Activated effector memory CD4-positive, alpha-beta T cell treated with anti-CD3 and anti-CD28 coated beads, Interleukin-2, amount 50 U/mL, for 16 hours (primary cell): ENCODE measurements around the gene ESYT1.

ENCODE experiments used
- DNase-seq: peaks from one replicate; pipeline ENCODE4 v3.0.0-alpha.2; 2020

ESYT1 gene, protein sequence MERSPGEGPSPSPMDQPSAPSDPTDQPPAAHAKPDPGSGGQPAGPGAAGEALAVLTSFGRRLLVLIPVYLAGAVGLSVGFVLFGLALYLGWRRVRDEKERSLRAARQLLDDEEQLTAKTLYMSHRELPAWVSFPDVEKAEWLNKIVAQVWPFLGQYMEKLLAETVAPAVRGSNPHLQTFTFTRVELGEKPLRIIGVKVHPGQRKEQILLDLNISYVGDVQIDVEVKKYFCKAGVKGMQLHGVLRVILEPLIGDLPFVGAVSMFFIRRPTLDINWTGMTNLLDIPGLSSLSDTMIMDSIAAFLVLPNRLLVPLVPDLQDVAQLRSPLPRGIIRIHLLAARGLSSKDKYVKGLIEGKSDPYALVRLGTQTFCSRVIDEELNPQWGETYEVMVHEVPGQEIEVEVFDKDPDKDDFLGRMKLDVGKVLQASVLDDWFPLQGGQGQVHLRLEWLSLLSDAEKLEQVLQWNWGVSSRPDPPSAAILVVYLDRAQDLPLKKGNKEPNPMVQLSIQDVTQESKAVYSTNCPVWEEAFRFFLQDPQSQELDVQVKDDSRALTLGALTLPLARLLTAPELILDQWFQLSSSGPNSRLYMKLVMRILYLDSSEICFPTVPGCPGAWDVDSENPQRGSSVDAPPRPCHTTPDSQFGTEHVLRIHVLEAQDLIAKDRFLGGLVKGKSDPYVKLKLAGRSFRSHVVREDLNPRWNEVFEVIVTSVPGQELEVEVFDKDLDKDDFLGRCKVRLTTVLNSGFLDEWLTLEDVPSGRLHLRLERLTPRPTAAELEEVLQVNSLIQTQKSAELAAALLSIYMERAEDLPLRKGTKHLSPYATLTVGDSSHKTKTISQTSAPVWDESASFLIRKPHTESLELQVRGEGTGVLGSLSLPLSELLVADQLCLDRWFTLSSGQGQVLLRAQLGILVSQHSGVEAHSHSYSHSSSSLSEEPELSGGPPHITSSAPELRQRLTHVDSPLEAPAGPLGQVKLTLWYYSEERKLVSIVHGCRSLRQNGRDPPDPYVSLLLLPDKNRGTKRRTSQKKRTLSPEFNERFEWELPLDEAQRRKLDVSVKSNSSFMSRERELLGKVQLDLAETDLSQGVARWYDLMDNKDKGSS

DNA sequence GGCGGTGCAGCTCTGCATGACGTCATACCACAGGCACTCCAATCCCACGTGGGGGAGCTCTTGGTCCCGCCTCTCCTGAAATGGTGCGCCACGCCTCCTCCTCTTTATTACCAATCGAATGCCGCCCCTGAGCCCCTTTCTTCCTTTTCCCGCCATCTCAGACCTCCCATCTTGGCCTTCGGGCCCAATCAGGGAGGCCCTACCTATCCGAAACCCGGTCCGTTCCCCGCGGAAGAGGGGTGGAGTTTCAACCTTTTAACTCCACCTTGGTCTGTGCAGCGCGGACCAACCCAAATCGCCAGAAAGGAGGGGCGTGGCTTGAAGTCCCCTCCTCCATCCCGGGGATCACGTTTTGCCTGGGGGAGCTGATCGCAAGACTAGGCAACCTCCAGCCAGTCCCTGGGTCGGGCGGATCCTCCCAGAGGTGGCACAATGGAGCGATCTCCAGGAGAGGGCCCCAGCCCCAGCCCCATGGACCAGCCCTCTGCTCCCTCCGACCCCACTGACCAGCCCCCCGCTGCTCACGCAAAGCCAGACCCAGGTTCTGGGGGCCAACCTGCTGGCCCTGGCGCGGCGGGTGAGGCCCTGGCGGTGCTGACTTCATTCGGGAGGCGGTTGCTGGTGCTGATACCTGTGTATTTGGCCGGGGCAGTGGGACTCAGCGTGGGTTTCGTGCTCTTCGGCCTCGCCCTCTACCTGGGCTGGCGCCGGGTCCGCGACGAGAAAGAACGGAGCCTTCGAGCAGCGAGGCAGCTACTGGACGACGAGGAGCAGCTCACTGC lies at the start of gene ESYT1:
ESYT1 (plus strand) TSS at position 380 of the 782 bp plus-strand sequence; CDS start at position 433, 53 bp downstream.
- DNase-seq, result peak; percentile 98

DNA sequence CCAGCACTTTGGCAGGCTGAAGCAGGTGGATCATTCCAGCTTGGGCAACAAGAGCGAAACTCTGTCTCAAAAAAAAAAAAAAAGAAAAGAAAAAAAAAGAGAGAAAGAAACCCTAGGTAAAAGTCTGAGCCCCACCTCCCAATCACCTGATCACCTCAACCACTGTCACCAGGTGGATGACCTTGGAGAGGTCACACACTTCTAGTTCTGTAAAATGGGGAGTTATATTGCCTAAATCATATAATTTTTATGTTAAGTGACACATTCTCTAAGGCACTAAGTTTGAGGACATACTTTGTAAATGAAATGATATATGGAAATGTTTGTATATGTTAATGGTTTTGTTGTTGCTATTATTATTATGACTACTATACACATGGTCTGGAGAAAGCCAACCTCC lies 49.6 kb upstream of the ESYT1 start:
- DNase-seq, result no peak

DNA sequence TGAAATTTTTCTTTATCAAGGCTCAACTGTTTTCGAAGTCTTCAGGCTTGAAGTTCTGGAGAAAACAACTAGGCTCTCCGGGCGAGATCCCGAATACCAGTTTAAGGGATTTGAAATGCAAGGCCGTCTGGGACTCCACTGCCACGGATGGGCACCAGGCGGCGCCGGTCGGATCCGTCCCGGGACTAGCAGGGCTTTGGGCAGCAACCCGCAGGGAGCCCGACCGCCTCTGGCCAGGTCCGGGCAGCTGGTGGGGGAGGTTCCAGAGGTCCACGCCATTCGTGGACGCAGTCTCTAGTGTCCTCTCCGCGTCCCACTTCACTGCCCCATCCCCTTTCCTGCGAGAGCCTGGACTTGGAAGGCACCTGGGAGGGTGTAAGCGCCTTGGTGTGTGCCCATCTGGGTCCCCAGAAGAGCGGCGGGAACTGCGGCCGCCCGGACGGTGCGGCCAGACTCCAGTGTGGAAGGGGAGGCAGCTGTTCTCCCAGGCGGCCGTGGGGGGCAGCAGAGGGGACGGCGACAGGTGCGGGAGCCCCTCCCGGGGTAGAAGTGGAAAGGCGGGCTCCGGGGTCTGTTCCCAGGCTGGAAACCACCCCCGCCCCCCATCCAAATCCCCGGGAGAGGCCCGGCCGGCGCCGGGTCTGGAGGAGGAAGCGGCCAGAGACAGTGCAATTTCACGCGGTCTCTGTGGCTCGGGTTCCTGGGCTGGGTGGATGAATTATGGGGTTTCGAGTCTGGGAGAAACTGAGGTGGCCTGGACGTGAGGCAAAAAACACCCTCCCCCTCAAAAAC lies 48.9 kb upstream of the ESYT1 start:
- DNase-seq, result peak; percentile 83

DNA sequence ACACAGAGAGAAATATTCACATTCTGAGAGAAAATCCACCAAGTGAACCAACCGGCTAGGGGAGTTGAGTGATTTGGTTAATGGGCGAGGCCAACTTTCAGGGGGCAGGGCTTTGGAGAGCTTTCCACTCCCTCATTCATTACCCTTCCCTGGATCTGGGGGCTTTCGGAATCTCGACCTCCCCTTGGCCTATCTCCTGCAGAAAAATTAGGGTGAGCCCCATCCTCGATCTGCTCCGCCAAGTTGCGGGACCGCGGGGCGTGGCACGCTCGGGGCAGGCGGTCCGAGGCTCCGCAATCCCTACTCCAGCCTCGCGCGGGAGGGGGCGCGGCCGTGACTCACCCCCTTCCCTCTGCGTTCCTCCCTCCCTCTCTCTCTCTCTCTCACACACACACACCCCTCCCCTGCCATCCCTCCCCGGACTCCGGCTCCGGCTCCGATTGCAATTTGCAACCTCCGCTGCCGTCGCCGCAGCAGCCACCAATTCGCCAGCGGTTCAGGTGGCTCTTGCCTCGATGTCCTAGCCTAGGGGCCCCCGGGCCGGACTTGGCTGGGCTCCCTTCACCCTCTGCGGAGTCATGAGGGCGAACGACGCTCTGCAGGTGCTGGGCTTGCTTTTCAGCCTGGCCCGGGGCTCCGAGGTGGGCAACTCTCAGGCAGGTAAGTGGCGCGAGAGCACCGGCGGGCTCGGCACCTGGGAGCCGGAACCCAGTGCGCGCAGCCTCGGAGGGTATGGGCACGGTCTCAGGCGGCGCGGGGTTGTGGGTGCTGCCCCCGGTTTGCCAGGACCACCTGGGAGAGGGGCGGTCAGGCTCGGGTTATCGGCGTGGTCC lies 48.1 kb upstream of the ESYT1 start, which contains the start of gene ERBB3:
ERBB3 (plus strand) TSS at position 443 of the 833 bp plus-strand sequence; CDS start at position 579, 136 bp downstream.
- DNase-seq, result peak; percentile 90

DNA sequence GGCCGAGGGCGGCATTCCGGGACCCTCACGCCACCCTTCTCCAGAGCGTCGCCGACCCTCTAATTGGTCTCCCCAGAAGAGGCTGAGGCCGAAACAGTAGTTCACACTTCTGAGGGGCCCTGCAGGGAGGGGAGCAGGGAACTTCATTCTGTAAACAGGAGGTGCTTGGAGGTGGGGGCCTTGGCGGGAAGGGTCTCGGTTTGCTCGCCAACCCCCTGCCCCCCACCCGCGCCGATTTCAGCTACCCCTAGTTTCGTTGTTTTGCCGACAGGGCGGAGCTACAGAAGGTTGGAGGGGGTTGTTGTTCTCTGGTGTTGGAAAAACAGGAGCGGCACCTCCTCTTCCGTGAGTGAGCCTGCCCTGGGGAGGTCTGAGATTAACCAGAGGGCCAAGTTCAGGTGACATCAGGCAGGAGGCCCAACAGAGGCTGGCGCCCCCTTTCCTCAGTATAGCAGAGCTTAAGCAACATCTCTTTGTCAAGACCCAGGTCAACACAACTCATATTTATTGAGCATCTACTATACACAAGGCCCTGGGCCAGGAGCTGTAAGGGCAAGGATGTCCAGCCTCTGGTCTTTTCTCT lies 47.4 kb upstream of the ESYT1 start:
- DNase-seq, result no peak

DNA sequence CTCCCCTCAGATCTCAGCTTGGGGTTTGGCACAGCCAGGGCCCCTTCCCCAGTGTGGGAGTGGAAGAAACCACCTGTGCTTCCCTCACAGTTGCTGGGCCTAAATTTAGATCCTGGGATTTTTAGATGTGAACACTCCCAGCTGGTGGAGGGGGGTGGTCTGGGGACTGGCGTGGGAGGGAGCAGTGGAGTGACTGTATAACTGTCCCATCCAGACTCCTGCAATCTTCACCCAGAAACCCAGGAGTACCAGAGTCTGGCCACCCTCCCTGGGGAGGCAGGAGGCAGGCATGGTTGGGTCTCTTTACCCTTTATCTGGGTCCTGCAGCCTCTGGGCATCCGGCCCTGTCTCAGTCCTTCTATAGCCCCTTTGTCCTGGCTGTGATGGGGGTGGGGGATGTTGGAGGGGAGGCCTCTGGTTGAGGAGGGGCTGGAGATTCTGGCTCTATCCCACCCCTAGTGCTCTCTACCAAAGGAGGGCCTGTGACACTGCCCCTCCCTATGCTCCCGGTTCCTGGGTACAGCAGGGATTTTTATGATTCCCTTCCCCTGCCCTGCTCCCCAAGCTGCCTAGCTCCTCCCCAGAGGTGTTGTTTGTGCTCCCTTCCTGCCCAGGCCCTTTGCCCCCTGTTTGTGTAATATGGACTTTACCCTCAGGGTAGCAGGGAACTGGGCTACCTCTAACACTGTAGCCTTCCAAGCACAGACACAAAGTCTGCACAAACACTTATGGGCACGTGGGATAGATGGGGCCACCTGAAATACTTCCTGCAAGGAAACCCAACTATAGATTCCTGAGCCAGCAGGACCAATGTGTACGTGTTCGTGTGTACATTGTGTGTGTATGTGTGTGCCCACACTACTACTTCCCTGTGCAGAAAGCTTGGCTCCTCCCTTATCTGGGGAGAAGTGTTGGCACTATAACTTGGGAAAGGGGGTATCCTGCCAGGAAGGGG lies 46.4 kb upstream of the ESYT1 start:
- DNase-seq, result no peak

DNA sequence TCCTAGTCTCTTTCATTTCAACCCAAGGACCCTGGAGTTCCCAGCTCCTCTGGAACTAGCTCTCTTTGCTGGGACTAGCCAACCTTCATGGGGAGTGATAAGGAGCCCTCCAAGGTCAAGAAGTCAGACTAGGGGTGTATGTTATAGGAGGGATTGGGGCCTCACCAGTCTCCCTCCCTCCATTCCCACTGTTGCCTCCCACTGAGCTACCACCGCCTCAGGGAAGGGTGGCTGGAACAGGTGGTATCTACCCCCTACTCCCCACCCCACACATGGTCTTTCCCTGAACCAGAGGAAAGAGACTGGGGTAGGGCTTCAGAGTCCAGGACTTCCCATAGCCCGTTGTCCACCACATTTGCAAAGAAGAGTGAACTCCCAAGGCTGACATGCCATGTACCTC lies 45.7 kb upstream of the ESYT1 start:
- no peak for DNase-seq

DNA sequence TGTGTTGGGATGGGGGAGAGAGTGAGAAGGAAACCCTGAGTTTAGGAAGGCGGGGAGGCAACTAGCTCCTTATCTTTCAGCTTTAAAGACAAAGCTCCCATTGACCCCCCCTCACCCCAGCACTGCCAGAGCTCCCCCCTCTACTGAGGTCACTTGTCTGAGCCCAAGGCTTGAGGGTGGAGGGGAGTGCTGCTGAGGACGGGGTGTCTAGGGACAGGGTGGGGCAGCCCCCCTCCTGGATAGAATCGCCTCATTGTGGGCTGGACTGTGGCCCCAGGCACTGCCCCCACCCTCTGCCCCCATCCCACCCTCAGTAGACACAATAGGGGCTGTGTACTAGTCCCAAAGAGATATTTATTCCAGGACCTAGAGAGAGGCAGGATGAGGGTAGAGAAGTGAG lies 45.1 kb upstream of the ESYT1 start:
- no peak for DNase-seq

DNA sequence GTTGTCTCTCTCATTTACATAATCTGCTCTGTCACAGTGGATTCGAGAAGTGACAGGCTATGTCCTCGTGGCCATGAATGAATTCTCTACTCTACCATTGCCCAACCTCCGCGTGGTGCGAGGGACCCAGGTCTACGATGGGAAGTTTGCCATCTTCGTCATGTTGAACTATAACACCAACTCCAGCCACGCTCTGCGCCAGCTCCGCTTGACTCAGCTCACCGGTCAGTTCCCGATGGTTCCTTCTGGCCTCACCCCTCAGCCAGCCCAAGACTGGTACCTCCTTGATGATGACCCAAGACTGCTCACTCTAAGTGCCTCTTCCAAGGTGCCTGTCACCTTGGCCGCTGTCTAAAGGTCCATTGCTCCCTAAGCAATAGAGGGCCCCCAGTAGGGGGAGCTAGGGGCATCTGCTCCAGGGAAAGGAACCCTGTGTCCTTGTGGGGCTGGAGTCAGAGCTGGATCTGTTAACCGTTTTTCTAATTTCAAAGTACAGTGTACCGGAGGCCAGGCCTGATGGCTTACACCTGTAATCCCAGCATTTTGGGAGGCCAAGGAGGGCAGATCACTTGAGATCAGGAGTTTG lies 43.0 kb upstream of the ESYT1 start:
- peak; percentile 65 for DNase-seq

DNA sequence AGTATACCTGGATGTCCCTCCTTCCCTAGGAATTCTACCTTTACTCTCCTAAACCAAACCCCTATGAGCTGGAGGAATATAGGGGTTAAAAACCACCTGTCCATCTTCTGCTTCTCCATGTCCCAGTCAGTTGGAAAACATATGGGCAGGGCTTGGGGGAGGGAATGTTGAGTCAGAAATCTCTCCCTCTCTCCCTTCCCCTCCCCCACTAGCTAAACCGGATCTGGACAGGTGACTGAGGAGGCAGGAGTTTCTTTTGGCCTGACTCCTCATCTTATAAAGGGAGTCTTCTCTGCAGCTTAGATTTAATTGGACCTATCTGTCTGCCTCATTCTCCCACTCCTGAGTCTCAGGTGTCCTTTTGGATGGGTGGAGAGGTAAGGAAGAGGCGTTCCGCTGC lies 42.0 kb upstream of the ESYT1 start:
- no peak for DNase-seq

DNA sequence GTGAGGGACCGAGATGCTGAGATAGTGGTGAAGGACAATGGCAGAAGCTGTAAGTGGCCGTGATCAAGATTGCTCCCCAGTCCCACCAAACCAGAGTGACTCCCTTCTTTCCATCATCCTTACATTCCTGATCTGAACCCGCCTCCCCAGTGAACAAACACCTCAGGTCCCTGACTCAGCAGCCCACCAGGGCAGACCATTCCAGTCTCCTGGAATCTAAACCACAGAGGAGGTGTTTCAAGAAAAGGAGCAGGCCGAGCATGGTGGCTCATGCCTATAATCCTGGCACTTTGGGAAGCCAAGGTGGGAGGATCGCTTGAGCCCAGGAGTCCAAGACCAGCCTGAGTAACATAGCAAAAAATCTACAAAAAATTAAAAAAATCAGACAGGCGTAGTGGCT lies 41.5 kb upstream of the ESYT1 start:
- DNase-seq, result no peak

DNA sequence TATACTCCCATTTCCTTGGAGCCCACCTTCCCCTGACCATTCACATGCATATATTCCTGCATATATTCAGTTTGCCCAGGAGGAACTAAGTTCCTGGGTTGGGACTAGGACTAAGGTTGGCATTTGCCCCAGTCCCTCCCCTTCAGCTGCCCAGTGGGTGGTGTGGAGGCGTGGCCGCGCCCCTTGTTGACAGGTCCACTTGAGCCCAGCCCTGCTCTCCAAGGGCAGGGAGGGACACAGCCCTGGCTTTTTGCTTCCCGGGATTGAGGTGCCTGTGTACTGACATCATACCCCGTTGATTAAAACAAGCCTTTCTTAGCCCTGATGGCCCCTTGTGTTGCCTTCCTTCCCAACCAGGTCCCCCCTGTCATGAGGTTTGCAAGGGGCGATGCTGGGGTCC lies 40.8 kb upstream of the ESYT1 start:
- no peak for DNase-seq

DNA sequence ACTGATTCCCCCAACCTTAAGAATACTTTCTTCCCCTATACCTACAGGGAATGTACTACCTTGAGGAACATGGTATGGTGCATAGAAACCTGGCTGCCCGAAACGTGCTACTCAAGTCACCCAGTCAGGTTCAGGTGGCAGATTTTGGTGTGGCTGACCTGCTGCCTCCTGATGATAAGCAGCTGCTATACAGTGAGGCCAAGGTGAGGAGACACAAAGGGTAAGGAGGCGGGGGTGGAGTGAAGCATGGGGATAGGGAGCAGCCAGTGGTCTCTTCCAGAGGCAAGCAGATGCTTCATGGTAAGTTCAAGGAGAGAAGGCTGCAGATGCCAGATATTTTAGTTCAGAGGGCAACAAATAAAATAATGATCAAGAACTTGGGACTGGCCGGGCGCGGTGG lies 30.3 kb upstream of the ESYT1 start:
- no peak for DNase-seq

DNA sequence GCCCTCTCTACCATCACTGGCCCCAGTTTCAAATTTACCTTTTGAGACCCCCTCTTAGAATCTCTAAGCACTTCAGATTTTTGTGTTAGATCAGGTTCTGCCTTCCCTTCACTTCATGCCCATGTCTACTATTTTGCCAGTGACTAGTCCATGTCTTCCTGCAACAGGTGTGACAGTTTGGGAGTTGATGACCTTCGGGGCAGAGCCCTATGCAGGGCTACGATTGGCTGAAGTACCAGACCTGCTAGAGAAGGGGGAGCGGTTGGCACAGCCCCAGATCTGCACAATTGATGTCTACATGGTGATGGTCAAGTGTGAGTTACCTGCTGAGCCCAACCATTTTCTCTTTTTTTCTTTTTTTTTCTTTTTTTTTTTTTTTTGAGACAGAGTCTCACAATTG lies 29.5 kb upstream of the ESYT1 start:
- DNase-seq, result no peak

DNA sequence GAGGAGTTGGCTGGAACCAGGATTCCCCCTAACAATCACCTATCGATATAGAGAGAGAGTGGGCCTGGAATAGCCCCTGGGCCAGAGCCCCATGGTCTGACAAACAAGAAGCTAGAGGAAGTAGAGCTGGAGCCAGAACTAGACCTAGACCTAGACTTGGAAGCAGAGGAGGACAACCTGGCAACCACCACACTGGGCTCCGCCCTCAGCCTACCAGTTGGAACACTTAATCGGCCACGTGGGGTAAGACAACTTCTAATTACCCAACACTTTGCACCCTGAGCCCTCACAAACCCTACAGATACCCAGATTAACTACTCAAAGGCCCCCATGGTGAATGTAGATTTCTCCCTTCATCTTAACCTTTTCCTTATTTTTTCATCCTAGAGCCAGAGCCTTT lies 28.3 kb upstream of the ESYT1 start:
- DNase-seq, result no peak

DNA sequence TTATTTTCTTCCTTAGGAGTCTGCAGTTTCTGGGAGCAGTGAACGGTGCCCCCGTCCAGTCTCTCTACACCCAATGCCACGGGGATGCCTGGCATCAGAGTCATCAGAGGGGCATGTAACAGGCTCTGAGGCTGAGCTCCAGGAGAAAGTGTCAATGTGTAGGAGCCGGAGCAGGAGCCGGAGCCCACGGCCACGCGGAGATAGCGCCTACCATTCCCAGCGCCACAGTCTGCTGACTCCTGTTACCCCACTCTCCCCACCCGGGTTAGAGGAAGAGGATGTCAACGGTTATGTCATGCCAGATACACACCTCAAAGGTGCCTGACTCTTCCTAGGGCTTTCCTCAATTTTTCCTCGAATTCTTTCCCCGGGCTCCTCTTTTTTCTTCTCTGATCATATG lies 27.0 kb upstream of the ESYT1 start:
- DNase-seq, result no peak

DNA sequence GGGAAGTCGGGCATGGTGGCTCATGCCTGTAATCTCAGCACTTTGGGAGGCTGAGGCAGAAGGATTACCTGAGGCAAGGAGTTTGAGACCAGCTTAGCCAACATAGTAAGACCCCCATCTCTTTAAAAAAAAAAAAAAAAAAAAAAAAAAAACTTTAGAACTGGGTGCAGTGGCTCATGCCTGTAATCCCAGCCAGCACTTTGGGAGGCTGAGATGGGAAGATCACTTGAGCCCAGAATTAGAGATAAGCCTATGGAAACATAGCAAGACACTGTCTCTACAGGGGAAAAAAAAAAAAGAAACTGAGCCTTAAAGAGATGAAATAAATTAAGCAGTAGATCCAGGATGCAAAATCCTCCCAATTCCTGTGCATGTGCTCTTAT lies 25.4 kb upstream of the ESYT1 start:
- DNase-seq, result no peak

DNA sequence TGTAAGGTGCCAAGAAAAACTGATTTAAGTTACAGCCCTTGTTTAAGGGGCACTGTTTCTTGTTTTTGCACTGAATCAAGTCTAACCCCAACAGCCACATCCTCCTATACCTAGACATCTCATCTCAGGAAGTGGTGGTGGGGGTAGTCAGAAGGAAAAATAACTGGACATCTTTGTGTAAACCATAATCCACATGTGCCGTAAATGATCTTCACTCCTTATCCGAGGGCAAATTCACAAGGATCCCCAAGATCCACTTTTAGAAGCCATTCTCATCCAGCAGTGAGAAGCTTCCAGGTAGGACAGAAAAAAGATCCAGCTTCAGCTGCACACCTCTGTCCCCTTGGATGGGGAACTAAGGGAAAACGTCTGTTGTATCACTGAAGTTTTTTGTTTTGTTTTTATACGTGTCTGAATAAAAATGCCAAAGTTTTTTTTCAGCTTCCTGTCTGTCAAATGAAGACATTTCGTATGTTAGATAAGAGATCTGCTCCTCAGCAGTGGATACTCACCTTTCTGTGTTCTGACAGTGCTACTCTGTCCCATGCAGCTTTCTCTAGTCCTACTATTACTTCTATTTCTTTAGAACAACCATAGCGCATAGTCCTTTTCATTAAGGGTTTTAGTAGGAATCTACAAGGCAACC lies 24.9 kb upstream of the ESYT1 start:
- no peak for DNase-seq

DNA sequence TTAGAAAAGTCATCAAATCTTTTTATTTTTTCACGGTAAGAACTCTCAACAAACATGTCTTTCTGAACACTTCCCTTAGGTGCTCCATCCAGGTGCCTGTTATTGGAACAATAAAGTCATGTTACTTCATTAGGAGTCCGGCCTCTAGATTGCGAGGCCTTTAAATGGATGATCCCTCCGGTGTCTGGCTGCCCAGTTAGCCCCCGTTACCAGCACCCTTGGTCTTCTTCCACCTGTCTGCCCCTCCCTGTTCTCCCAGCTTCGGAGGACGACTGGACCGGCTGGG lies 24.3 kb upstream of the ESYT1 start:
- DNase-seq, result no peak
